Body of pancreas (tissue), 4 donors: ENCODE measurements around the gene FBN1.

Source experiments
- POLR2A ChIP-seq, 3 donors: fragments of 450-650 bp; IDR thresholded peaks; one replicate each; pipeline ENCODE4 v1.6.1; 2016; ENCODE audit warnings: antibody characterized with exemption in 3 of 3, mild to moderate bottlenecking in 2 of 3
- TF ChIP-seq, protein P1 (sequence below), 7 experiments: fragments of 450-650 bp in 4 of 7; fragments of 200-600 bp in 3 of 7; sonication (generic) in 3 of 7; IDR thresholded peaks; one replicate each; pipeline ENCODE4 v1.5.1; 2016 to 2019; ENCODE audit warnings: antibody characterized with exemption in 7 of 7

DNA sequence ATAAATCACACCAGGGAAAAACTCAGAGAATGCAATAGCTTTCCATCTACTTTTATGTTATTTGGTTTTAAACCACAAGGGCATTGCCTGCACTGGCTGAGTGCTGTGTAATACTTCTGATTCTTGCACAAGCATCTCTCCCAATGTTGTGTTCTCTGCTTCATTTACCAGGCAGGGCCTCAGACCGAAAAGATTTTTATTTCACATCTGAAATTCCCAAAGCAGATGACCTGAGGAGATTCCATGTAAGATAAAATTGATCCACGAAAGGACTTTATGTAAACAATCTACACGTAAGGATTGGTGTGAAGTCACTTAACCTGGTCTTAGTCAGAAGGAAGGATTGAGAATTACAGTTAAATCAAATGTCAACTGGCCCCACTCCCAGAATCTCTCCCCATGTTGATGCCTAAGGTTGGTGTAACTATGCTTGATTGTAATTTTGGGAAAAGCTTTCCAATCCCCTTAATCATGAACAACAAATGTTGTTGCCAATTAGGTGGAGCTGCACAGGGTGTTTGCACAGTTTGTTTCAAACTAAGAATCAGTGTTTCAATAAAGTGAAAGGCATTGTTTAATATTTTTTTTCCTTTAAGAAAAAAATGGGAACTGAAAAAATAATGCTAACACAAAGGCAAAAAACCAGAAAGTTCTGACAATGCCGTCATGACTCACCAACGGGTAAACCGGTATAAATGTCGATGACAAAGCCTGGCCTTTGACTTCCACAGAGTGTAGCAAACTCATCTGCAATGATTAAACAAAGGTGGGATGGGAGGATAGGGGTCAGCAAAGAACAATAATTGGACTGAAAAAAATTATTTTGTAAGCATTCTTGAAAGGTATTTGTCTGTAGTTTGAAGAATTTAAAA is 185.7 kb downstream of the FBN1 start:
- TF ChIP-seq, protein P1, sequence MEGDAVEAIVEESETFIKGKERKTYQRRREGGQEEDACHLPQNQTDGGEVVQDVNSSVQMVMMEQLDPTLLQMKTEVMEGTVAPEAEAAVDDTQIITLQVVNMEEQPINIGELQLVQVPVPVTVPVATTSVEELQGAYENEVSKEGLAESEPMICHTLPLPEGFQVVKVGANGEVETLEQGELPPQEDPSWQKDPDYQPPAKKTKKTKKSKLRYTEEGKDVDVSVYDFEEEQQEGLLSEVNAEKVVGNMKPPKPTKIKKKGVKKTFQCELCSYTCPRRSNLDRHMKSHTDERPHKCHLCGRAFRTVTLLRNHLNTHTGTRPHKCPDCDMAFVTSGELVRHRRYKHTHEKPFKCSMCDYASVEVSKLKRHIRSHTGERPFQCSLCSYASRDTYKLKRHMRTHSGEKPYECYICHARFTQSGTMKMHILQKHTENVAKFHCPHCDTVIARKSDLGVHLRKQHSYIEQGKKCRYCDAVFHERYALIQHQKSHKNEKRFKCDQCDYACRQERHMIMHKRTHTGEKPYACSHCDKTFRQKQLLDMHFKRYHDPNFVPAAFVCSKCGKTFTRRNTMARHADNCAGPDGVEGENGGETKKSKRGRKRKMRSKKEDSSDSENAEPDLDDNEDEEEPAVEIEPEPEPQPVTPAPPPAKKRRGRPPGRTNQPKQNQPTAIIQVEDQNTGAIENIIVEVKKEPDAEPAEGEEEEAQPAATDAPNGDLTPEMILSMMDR (IDR thresholded peaks at IDR 0.05): no peak
- no peak for TF ChIP-seq POLR2A (IDR thresholded peaks at IDR 0.05)
